A549 (cell line): ENCODE data around the gene MAPKAP1. TPM values are rescaled to one million over a fixed set of nuclear protein-coding genes. Genes with fewer than 3 reads are reported as not detected.

Experiments used
- ATAC-seq, 2 experiments: fragments of 200-7000 bp in 1 of 2; fragments of >200 bp in 1 of 2; cut with Nextera tagmentation in 1 of 2; cut with Tn5 transposase in 1 of 2; 3 replicates each; pipeline versions ENCODE4 v1.8.0 to v1.9.1; 2018 to 2020; ENCODE audit warnings: mild to moderate bottlenecking in 1 of 2, moderate library complexity in 1 of 2
- CTCF ChIA-PET: fragments of 300-600 bp; sonication (Branson Sonifier 250); formaldehyde crosslinking; extraction: SDS; loops from one replicate; lab custom pipeline; 2021; ENCODE audit warnings: antibody characterized with exemption, inconsistent platforms; lab: Yijun Ruan, JAX
- POLR2A ChIA-PET: fragments of 350-600 bp; formaldehyde crosslinking; extraction: SDS; loops from one replicate; lab custom pipeline; 2021; ENCODE audit warnings: antibody characterized with exemption, inconsistent platforms; lab: Yijun Ruan, JAX
- DNase-seq, 2 experiments: peaks; one replicate each; pipeline versions ENCODE4 v3.0.0 to v3.0.0-alpha.2; 2011 to 2016; ENCODE audit warnings: low read depth in 1 of 2, low spot score in 1 of 2
- FAIRE-seq: peaks from 2 replicates; lab custom pipeline; 2011; peaks lifted over from hg19 to GRCh38; lab: Jason Lieb, UNC
- H3K27ac ChIP-seq, 2 experiments: fragments of >200 bp; sonication (Bioruptor Twin); formaldehyde crosslinking; 3 replicates each; pipeline ENCODE4 v1.5.1; 2016 to 2017
- H3K4me1 ChIP-seq: fragments of >200 bp; sonication (Bioruptor Twin); formaldehyde crosslinking; 3 replicates; pipeline ENCODE4 v1.6.1; 2016
- H3K4me2 ChIP-seq: fragments of >200 bp; sonication (Bioruptor Twin); formaldehyde crosslinking; 3 replicates; pipeline ENCODE4 v1.6.1; 2016
- H3K4me3 ChIP-seq: fragments of >200 bp; sonication (Bioruptor Twin); formaldehyde crosslinking; 3 replicates; pipeline ENCODE4 v1.5.1; 2016
- H3K9me3 ChIP-seq: fragments of >200 bp; sonication (Bioruptor Twin); formaldehyde crosslinking; 3 replicates; pipeline ENCODE4 v1.6.1; 2016
- BHLHE40 ChIP-seq: IDR thresholded peaks from 2 replicates; pipeline ENCODE4 v1.6.1; 2012; ENCODE audit warnings: low read depth, low read length, inconsistent platforms
- CHD2 ChIP-seq: fragments of 150-350 bp; IDR thresholded peaks from 2 replicates; pipeline ENCODE4 v1.6.1; 2014; ENCODE audit warnings: low read length; ENCODE audit not compliant: partially characterized antibody
- EHF ChIP-seq: fragments of 250-450 bp; sonication (Bioruptor Pico); IDR thresholded peaks from 2 replicates; pipeline ENCODE4 v1.5.0; 2020; ENCODE audit warnings: mild to moderate bottlenecking
- EHMT2 ChIP-seq: fragments of 200-600 bp; sonication (generic); IDR thresholded peaks from 2 replicates; pipeline ENCODE4 v1.6.1; 2016; ENCODE audit warnings: antibody characterized with exemption, low read depth, mild to moderate bottlenecking, moderate library complexity
- FOSL2 ChIP-seq, 2 experiments: fragments of 450-650 bp in 1 of 2; fragments of >200 bp in 1 of 2; sonication (Bioruptor Twin) in 1 of 2; formaldehyde crosslinking; IDR thresholded peaks; 2 replicates each; pipeline versions ENCODE4 v1.5.0 to v1.6.1; 2016 to 2020; ENCODE audit warnings: mild to moderate bottlenecking in 1 of 2, moderate library complexity in 1 of 2
- FOXS1 ChIP-seq: fragments of 250-450 bp; sonication (Bioruptor Pico); IDR thresholded peaks from 2 replicates; pipeline ENCODE4 v1.5.0; 2020; ENCODE audit warnings: mild to moderate bottlenecking, moderate library complexity
- HOXB5 ChIP-seq: fragments of 250-450 bp; sonication (Bioruptor Pico); IDR thresholded peaks from 2 replicates; pipeline ENCODE4 v1.5.0; 2020; ENCODE audit warnings: mild to moderate bottlenecking, moderate library complexity
- KDM1A ChIP-seq: fragments of 200-600 bp; sonication (generic); IDR thresholded peaks from 2 replicates; pipeline ENCODE4 v1.6.1; 2016; ENCODE audit warnings: low read depth, mild to moderate bottlenecking
- MYC ChIP-seq: IDR thresholded peaks from 2 replicates; pipeline ENCODE4 v1.6.1; 2012; ENCODE audit warnings: mild to moderate bottlenecking, inconsistent platforms, low read length, improper control_type of control experiment, borderline replicate concordance
- NPAS2 ChIP-seq: fragments of 250-450 bp; sonication (Bioruptor Pico); IDR thresholded peaks from 2 replicates; pipeline ENCODE4 v1.8.0; 2022; ENCODE audit warnings: mild to moderate bottlenecking, moderate library complexity, borderline replicate concordance
- NR3C1 ChIP-seq: fragments of >200 bp; sonication (Bioruptor Twin); formaldehyde crosslinking; IDR thresholded peaks from 3 replicates; pipeline ENCODE4 v1.6.1; 2017
- RCOR1 ChIP-seq: fragments of 150-350 bp; IDR thresholded peaks from 2 replicates; pipeline ENCODE4 v1.6.1; 2014; ENCODE audit warnings: antibody characterized with exemption, low read length, low read depth
- TFCP2L1 ChIP-seq: fragments of 250-450 bp; sonication (Bioruptor Pico); IDR thresholded peaks from 2 replicates; pipeline ENCODE4 v1.5.0; 2021; ENCODE audit warnings: mild to moderate bottlenecking
- TP53 ChIP-seq: fragments of 250-450 bp; sonication (Bioruptor Pico); IDR thresholded peaks from 2 replicates; pipeline ENCODE4 v1.5.0; 2021; ENCODE audit warnings: mild to moderate bottlenecking, moderate library complexity
- ZFP36 ChIP-seq: fragments of 450-650 bp; IDR thresholded peaks from 2 replicates; pipeline ENCODE4 v1.6.1; 2014; ENCODE audit warnings: borderline replicate concordance; ENCODE audit not compliant: partially characterized antibody
- ZSCAN20 ChIP-seq: fragments of 250-450 bp; sonication (Bioruptor Pico); IDR thresholded peaks from 2 replicates; pipeline ENCODE4 v1.8.0; 2022; ENCODE audit warnings: mild to moderate bottlenecking, moderate library complexity
- WGBS: methylation state at CpG from one replicate; pipeline ENCODE4 v1.1.6; 2017; ENCODE audit errors: missing lambda C conversion rate; 5-methylcytosine and 5-hydroxymethylcytosine counted together
- polyA plus RNA-seq, 4 experiments: library from polyadenylated mRNA; depleted of rRNA in 3 of 4; stranded (reverse); fragments of >200 nt; fragmentation: RNase III in 1 of 4; extraction: RNeasy Plus Mini Kit Qiagen cat#74134 plus additional on column Dnase treatment in 1 of 4; gene quantifications; 2 replicates in 3 of 4; 3 replicates in 1 of 4; pipeline ENCODE4 v1.2.3, GENCODE V29; 2011 to 2017
- TF ChIP-seq, protein P1 (sequence below): fragments of >200 bp; sonication (Bioruptor Twin); formaldehyde crosslinking; IDR thresholded peaks from 2 replicates; pipeline ENCODE4 v1.6.1; 2016
- TF ChIP-seq, protein P2 (sequence below): fragments of >200 bp; sonication (Bioruptor Twin); formaldehyde crosslinking; IDR thresholded peaks from 3 replicates; pipeline ENCODE4 v1.6.1; 2016
- TF ChIP-seq, protein P3 (sequence below): IDR thresholded peaks from 2 replicates; pipeline ENCODE4 v1.6.1; 2012
- TF ChIP-seq, protein P4 (sequence below): fragments of 250-450 bp; sonication (Bioruptor Pico); IDR thresholded peaks from 2 replicates; pipeline ENCODE4 v1.5.0; 2020; ENCODE audit warnings: low read depth, mild to moderate bottlenecking, moderate library complexity

The MAPKAP1 gene
- polyA plus RNA-seq, 2 of the 4 experiments (the other 2 are of a cell fraction) = 49.9 to 119 TPM

DNA sequence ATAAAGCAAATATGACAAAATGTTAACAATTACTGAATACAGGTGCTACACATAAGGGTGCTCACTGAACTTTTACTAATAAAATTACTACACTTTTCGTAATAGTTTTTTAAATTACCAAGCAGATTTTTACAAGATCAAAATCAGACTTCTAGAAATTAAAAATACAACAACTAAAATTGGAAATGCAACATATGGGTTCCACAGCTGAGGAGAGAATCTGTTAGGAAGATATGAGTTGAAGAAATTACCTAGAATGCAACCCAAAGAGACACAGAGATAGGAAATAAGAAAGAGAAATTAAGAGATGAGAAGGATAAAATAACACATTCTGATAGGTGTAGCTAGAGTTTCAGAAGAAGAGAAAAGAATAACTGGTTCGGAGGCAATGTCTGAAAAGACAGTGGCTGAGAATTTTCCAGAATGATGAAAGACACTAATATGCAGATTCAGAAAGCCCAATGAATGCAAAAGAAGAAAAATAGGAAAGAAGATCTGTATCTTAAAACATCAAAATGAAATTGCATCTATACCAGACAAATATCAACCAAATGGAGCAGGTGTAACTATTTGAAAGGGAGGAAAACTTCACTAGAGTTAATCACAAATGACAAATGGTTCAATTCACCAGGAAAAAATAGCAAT is 95.8 kb downstream of the MAPKAP1 start:
- FAIRE-seq (no peak), ATAC-seq (no peak), DNase-seq (no peak)
- POLR2A ChIA-PET = no interaction called here
- no peak overlapping the region for H3K4me2 ChIP-seq
- WGBS = 89% methylated on average over 2 of the region's 2 CpGs
- no peak overlapping the region for H3K27ac ChIP-seq
- TF ChIP-seq, protein P1, sequence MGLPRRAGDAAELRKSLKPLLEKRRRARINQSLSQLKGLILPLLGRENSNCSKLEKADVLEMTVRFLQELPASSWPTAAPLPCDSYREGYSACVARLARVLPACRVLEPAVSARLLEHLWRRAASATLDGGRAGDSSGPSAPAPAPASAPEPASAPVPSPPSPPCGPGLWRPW = no peak
- TF ChIP-seq FOXS1 (CRISPR knock-in tag) = no peak
- TF ChIP-seq ZSCAN20 (CRISPR knock-in tag) = no peak
- TF ChIP-seq, protein P2, sequence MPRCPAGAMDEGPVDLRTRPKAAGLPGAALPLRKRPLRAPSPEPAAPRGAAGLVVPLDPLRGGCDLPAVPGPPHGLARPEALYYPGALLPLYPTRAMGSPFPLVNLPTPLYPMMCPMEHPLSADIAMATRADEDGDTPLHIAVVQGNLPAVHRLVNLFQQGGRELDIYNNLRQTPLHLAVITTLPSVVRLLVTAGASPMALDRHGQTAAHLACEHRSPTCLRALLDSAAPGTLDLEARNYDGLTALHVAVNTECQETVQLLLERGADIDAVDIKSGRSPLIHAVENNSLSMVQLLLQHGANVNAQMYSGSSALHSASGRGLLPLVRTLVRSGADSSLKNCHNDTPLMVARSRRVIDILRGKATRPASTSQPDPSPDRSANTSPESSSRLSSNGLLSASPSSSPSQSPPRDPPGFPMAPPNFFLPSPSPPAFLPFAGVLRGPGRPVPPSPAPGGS = no peak
- TF ChIP-seq ZFP36 = no peak
- no peaks in the 10 kb centered on the region for H3K4me1 ChIP-seq
- H3K9me3 ChIP-seq = no peaks in the 10 kb centered on the region
- CTCF ChIA-PET = no interaction called here
- no peak overlapping the region for H3K4me3 ChIP-seq

DNA sequence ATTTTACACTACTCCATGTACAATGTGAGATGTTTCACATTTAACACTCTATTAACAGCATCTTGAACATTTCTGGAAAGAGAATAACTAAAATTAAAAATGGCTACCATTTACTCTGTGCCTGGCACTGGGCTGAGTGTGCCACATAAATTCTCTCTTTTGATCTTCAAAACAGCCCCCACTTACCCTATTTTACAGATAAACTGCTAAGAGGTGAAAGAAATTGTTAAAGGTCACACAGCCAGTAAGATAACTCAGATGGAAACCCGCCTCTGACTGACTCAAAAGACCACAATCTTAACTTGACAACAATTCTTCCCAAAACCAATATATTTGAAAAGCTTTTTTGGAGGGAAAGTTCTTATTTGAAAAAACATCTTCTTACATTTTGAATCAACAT is 97.3 kb downstream of the MAPKAP1 start:
- CTCF ChIA-PET = no interaction called here
- FAIRE-seq = no peak
- no peak for ATAC-seq
- TF ChIP-seq NPAS2 (CRISPR knock-in tag) = no peak
- Histone ChIP-seq H3K9me3 (no peaks in the 10 kb centered on the region), H3K4me3 (no peak overlapping the region), H3K27ac (no peak overlapping the region), H3K4me1 (no peaks in the 10 kb centered on the region), H3K4me2 (no peak overlapping the region)
- POLR2A ChIA-PET = interaction anchor here (0.5 kb wide), 1 partner anchor 648 kb away, joined by 3 read pairs; no protein-coding TSS in a partner anchor
- WGBS = 98% methylated on average over 1 of the region's 1 CpG
- no peak for DNase-seq

DNA sequence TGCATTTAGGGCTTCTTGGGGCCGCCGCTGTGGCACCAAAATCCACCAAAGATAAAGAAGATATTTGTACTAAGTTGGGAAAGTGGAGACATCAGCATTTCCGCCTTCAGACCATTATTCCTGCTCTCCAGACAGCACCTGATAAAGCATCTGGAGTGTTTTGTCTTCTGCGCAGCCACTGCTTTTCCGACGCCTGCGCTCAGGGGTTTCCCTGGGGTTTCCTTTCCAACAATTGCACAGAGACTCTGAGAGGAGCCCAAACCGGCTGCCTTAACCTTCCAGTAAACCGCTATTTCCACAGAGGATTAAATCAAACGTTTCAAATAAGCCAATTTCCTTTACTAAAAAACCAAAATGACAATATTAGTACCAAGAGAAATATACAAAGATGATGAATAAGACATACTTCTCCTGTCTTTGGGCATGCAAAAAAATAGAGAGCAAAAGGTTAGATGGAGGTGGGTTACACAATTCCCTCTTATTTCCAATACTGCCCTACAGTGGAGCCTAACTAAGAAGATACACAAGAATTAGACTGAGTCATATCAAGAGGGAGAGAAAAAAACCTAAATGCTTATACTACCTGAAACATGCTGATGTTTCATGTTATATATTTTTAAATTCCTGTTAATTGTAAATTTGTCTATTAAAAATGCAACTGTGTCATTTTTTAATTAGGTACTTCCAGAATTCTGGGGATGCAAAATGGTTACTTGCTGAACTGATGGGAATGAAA is 98.4 kb downstream of the MAPKAP1 start:
- ATAC-seq (no peak), FAIRE-seq (no peak), DNase-seq (no peak)
- Histone ChIP-seq H3K4me3 (no peak overlapping the region), H3K4me1 (no peaks in the 10 kb centered on the region), H3K4me2 (no peak overlapping the region), H3K27ac (no peak overlapping the region), H3K9me3 (no peaks in the 10 kb centered on the region)
- POLR2A ChIA-PET = no interaction called here
- 91% methylated on average over 10 of the region's 10 CpGs for WGBS
- CTCF ChIA-PET = no interaction called here
- TF ChIP-seq FOXS1 (CRISPR knock-in tag) (no peak), TP53 (CRISPR knock-in tag) (no peak)

DNA sequence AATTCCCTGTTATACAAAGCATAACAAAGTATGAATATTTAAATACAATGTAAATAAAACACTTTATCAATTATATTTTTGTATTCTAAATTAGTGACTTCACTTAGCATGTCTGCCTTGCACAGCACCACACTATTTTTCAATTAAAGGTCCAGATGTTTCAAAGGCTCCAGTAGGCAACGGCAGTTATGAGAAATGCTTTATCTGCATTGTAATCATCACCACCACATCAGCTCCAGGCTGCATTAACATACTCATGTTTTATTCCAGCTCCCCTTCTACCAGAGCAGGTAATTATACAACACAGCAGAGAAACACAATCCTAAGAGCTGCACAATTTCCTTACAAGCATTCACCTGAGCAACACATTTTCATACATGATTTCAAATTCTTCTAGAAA is 102.8 kb downstream of the MAPKAP1 start:
- H3K9me3 ChIP-seq = no peaks in the 10 kb centered on the region
- ChIA-PET POLR2A (no interaction called here), CTCF (no interaction called here)
- H3K4me3 ChIP-seq = no peak overlapping the region
- ATAC-seq = no peak
- TF ChIP-seq, protein P3, sequence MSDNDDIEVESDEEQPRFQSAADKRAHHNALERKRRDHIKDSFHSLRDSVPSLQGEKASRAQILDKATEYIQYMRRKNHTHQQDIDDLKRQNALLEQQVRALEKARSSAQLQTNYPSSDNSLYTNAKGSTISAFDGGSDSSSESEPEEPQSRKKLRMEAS = no peak
- TF ChIP-seq, protein P1 = no peak
- TF ChIP-seq NR3C1 (no peak), KDM1A (no peak), FOSL2 (IDR thresholded peaks at IDR 0.05) (no peak), FOSL2 (CRISPR knock-in tag; IDR thresholded peaks at IDR 0.05) (no peak), RCOR1 (no peak), BHLHE40 (no peak), ZSCAN20 (CRISPR knock-in tag) (no peak), HOXB5 (CRISPR knock-in tag) (no peak), EHF (CRISPR knock-in tag) (no peak), CHD2 (no peak), TFCP2L1 (CRISPR knock-in tag) (no peak), MYC (no peak), EHMT2 (no peak)
- TF ChIP-seq, protein P4, sequence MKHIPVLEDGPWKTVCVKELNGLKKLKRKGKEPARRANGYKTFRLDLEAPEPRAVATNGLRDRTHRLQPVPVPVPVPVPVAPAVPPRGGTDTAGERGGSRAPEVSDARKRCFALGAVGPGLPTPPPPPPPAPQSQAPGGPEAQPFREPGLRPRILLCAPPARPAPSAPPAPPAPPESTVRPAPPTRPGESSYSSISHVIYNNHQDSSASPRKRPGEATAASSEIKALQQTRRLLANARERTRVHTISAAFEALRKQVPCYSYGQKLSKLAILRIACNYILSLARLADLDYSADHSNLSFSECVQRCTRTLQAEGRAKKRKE (CRISPR knock-in tag) = no peak
- H3K27ac ChIP-seq = no peak overlapping the region
- WGBS = 89% methylated on average over 1 of the region's 1 CpG
- DNase-seq = no peak
- peaks cover 11% of the 10 kb centered on the region for H3K4me1 ChIP-seq
- H3K4me2 ChIP-seq = no peak overlapping the region
- no peak for FAIRE-seq
